Esophagus muscularis mucosa (tissue), 4 donors: ENCODE results near the gene ABHD18.

Experiments used
- CTCF ChIP-seq, 3 experiments: fragments of 200-600 bp in 2 of 3; fragments of 450-650 bp in 1 of 3; sonication (generic) in 2 of 3; IDR thresholded peaks; one replicate each; pipeline ENCODE4 v1.5.1; 2017 to 2019; ENCODE audit warnings: antibody characterized with exemption in 3 of 3, mild to moderate bottlenecking in 2 of 3, moderate library complexity in 1 of 3
- EP300 ChIP-seq: sonication (generic); formaldehyde crosslinking; IDR thresholded peaks from one replicate; pipeline ENCODE4 v1.6.1; 2017; ENCODE audit warnings: antibody characterized with exemption
- POLR2A ChIP-seq: fragments of 450-650 bp; IDR thresholded peaks from one replicate; pipeline ENCODE4 v1.6.1; 2017; ENCODE audit warnings: antibody characterized with exemption, moderate library complexity, mild to moderate bottlenecking, low read depth

GRCh38 chr4:128006592-128006991, 41.4 kb downstream of the ABHD18 start:
- TF ChIP-seq CTCF (IDR thresholded peaks at IDR 0.05), result no peak
- TF ChIP-seq POLR2A, result no peak
- no peak for TF ChIP-seq EP300
